HepG2 (cell line): Measurements from ENCODE around the gene SAE1. TPM values are rescaled to one million over a fixed set of nuclear protein-coding genes. Genes with fewer than 3 reads are reported as not detected.

Source experiments
- ARNT2 ChIP-seq: sonication (generic); formaldehyde crosslinking; IDR thresholded peaks from 2 replicates; pipeline ENCODE4 v1.8.0; 2022; ENCODE audit warnings: mild to moderate bottlenecking, low read depth, missing genetic modification reagents, moderate library complexity
- ATRX ChIP-seq: sonication (generic); formaldehyde crosslinking; IDR thresholded peaks from 2 replicates; pipeline ENCODE4 v1.4.0; 2020; ENCODE audit warnings: missing genetic modification reagents, borderline replicate concordance
- BRCA1 ChIP-seq: sonication (generic); formaldehyde crosslinking; IDR thresholded peaks from 2 replicates; pipeline ENCODE4 v1.4.0; 2020; ENCODE audit warnings: missing genetic modification reagents
- ELF1 ChIP-seq: sonication (generic); formaldehyde crosslinking; IDR thresholded peaks from 2 replicates; pipeline ENCODE4 v1.4.0; 2020; ENCODE audit warnings: missing genetic modification reagents
- EZH2 ChIP-seq: conservative IDR thresholded peaks from 2 replicates; pipeline ENCODE4 v1.6.1; 2012; ENCODE audit warnings: mild to moderate bottlenecking, low read depth, low read length, moderate library complexity
- HDAC2 ChIP-seq: sonication (generic); formaldehyde crosslinking; IDR thresholded peaks from 2 replicates; pipeline ENCODE4 v1.4.0; 2020; ENCODE audit warnings: missing genetic modification reagents
- HHEX ChIP-seq: IDR thresholded peaks from 2 replicates; pipeline ENCODE4 v1.6.1; 2016; ENCODE audit warnings: control low read depth
- MIXL1 ChIP-seq: IDR thresholded peaks from 2 replicates; pipeline ENCODE4 v1.6.1; 2016
- NFIC ChIP-seq: IDR thresholded peaks from 2 replicates; pipeline ENCODE4 v1.6.1; 2012; ENCODE audit warnings: mild to moderate bottlenecking, low read length, inconsistent platforms
- NKX3-1 ChIP-seq: sonication (generic); formaldehyde crosslinking; IDR thresholded peaks from 2 replicates; pipeline ENCODE4 v1.5.0; 2020; ENCODE audit warnings: missing genetic modification reagents
- PAF1 ChIP-seq: IDR thresholded peaks from 2 replicates; pipeline ENCODE4 v1.6.1; 2016; ENCODE audit warnings: missing genetic modification reagents, missing compliant biosample characterization
- PAX8 ChIP-seq: sonication (generic); formaldehyde crosslinking; IDR thresholded peaks from 2 replicates; pipeline ENCODE4 v1.8.0; 2022; ENCODE audit warnings: mild to moderate bottlenecking, missing genetic modification reagents, borderline replicate concordance
- PRMT3 ChIP-seq: sonication (generic); formaldehyde crosslinking; IDR thresholded peaks from 2 replicates; pipeline ENCODE4 v1.8.1; 2022; ENCODE audit warnings: low read depth, mild to moderate bottlenecking, moderate library complexity, missing genetic modification reagents, borderline replicate concordance
- RARG ChIP-seq: sonication (generic); formaldehyde crosslinking; IDR thresholded peaks from 2 replicates; pipeline ENCODE4 v1.4.0; 2020; ENCODE audit warnings: low read depth, mild to moderate bottlenecking, missing genetic modification reagents
- SCMH1 ChIP-seq: sonication (generic); formaldehyde crosslinking; IDR thresholded peaks from 2 replicates; pipeline ENCODE4 v1.9.0; 2021; ENCODE audit warnings: missing genetic modification reagents, mild to moderate bottlenecking, borderline replicate concordance
- SIN3A ChIP-seq: IDR thresholded peaks from 2 replicates; pipeline ENCODE4 v1.6.1; 2011; ENCODE audit warnings: low read depth, mild to moderate bottlenecking, control low read depth, low read length, borderline replicate concordance
- SMYD3 ChIP-seq: sonication (generic); formaldehyde crosslinking; IDR thresholded peaks from 2 replicates; pipeline ENCODE4 v1.8.1; 2023; ENCODE audit warnings: mild to moderate bottlenecking, missing genetic modification reagents
- SNAPC2 ChIP-seq: sonication (generic); formaldehyde crosslinking; IDR thresholded peaks from 2 replicates; pipeline ENCODE4 v1.8.1; 2022; ENCODE audit warnings: mild to moderate bottlenecking, missing genetic modification reagents
- TAF15 ChIP-seq: fragments of 200-400 bp; formaldehyde crosslinking; IDR thresholded peaks from one replicate; pipeline ENCODE4 v1.6.1; 2018; ENCODE audit warnings: mild to moderate bottlenecking, low read depth, low read length; ENCODE audit not compliant: poor library complexity, severe bottlenecking
- TP53 ChIP-seq: sonication (generic); formaldehyde crosslinking; conservative IDR thresholded peaks from 2 replicates; pipeline ENCODE4 v1.4.0; 2020; ENCODE audit warnings: missing genetic modification reagents
- ZBTB34 ChIP-seq: sonication (generic); formaldehyde crosslinking; IDR thresholded peaks from 2 replicates; pipeline ENCODE4 v1.8.0; 2022; ENCODE audit warnings: mild to moderate bottlenecking, missing genetic modification reagents
- ZFP37 ChIP-seq: sonication (generic); formaldehyde crosslinking; IDR thresholded peaks from 2 replicates; pipeline ENCODE4 v1.4.0; 2020; ENCODE audit warnings: missing genetic modification reagents, borderline replicate concordance
- ZFX ChIP-seq: sonication (generic); formaldehyde crosslinking; IDR thresholded peaks from 2 replicates; pipeline ENCODE4 v1.4.0; 2020; ENCODE audit warnings: mild to moderate bottlenecking, low read depth, missing genetic modification reagents, moderate library complexity
- ZKSCAN1 ChIP-seq: fragments of 150-350 bp; IDR thresholded peaks from 2 replicates; pipeline ENCODE4 v1.6.1; 2014; ENCODE audit warnings: low read length
- ZNF20 ChIP-seq: sonication (generic); formaldehyde crosslinking; IDR thresholded peaks from 2 replicates; pipeline ENCODE4 v1.4.0; 2020; ENCODE audit warnings: mild to moderate bottlenecking, moderate library complexity, missing genetic modification reagents
- ZNF207 ChIP-seq: fragments of 450-650 bp; IDR thresholded peaks from 2 replicates; pipeline ENCODE4 v1.6.1; 2016; ENCODE audit warnings: antibody characterized with exemption, borderline replicate concordance
- ZNF414 ChIP-seq: sonication (generic); formaldehyde crosslinking; IDR thresholded peaks from 2 replicates; pipeline ENCODE4 v1.5.0; 2020; ENCODE audit warnings: missing genetic modification reagents
- ZNF44 ChIP-seq: sonication (generic); formaldehyde crosslinking; IDR thresholded peaks from 2 replicates; pipeline ENCODE4 v1.5.1; 2020; ENCODE audit warnings: mild to moderate bottlenecking, missing genetic modification reagents
- ZNF549 ChIP-seq: sonication (generic); formaldehyde crosslinking; IDR thresholded peaks from 2 replicates; pipeline ENCODE4 v1.5.0; 2020; ENCODE audit warnings: missing genetic modification reagents
- ZNF564 ChIP-seq: sonication (generic); formaldehyde crosslinking; IDR thresholded peaks from 2 replicates; pipeline ENCODE4 v1.8.1; 2023; ENCODE audit warnings: mild to moderate bottlenecking, missing genetic modification reagents
- ZSCAN12 ChIP-seq: sonication (generic); formaldehyde crosslinking; IDR thresholded peaks from 2 replicates; pipeline ENCODE4 v1.9.0; 2021; ENCODE audit warnings: mild to moderate bottlenecking, missing genetic modification reagents
- polyA plus RNA-seq, 8 experiments: library from polyadenylated mRNA; depleted of rRNA in 3 of 8; stranded (reverse) in 7 of 8; unstranded in 1 of 8; fragments of >200 nt; fragmentation: Illumina TruSeq in 4 of 8; extraction: Trizol in 4 of 8; gene quantifications; 2 replicates each; pipeline versions ENCODE4 v1.2.1 to v1.2.3, GENCODE V29; 2011 to 2016; ENCODE audit warnings: low read depth in 4 of 8, missing spikeins in 1 of 8, mixed read lengths in 1 of 8; ENCODE audit not compliant: insufficient read depth in 1 of 8
- total RNA-seq, 5 experiments: library from RNA; depleted of rRNA; stranded (reverse); fragments of >200 nt; fragmentation: Illumina TruSeq; extraction: Trizol; gene quantifications; 2 replicates each; pipeline ENCODE4 v1.2.3, GENCODE V29; 2016; ENCODE audit warnings: low read depth in 1 of 5

Gene SAE1
- total and polyA plus RNA-seq, 2 of the 13 experiments (the other 11 are each of a cell fraction or from before 2014, with no cell fraction given), result 87.6 to 197 TPM

- no peak for TF ChIP-seq ZBTB34 (CRISPR knock-in tag)
- TF ChIP-seq MIXL1 (CRISPR knock-in tag), result no peak
- 0 out of 2 replicates have a peak, but pooled peaks have one; percentile 12 for TF ChIP-seq NFIC
- TF ChIP-seq BRCA1 (CRISPR knock-in tag), result no peak
- no peak for TF ChIP-seq HHEX (CRISPR knock-in tag)
- TF ChIP-seq ZNF414 (CRISPR knock-in tag), result no peak
- no peak for TF ChIP-seq RARG
- no peak for TF ChIP-seq EZH2
- TF ChIP-seq ATRX (CRISPR knock-in tag), result no peak
- TF ChIP-seq ZKSCAN1, result no peak
- TF ChIP-seq SIN3A, result no peak; the same call in 1 of the 2 replicates
- 0 out of 2 replicates have a peak, but pooled peaks have one; percentile 48 for TF ChIP-seq ARNT2 (CRISPR knock-in tag)
- TF ChIP-seq HDAC2 (CRISPR knock-in tag), result no peak
- TF ChIP-seq ZSCAN12, result no peak
- no peak for TF ChIP-seq ZNF207
- TF ChIP-seq SMYD3 (CRISPR knock-in tag), result peak; percentile 22; the same call in 1 of the 2 replicates
- TF ChIP-seq PAF1 (CRISPR knock-in tag), result no peak
- no peak for TF ChIP-seq ZFP37 (CRISPR knock-in tag)
- no peak for TF ChIP-seq ZNF20 (CRISPR knock-in tag)
- TF ChIP-seq ZFX (CRISPR knock-in tag), result no peak
- TF ChIP-seq ELF1 (CRISPR knock-in tag), result no peak
- no peak for TF ChIP-seq PRMT3 (CRISPR knock-in tag)
- no peak for TF ChIP-seq TAF15
- TF ChIP-seq TP53 (CRISPR knock-in tag), result no peak
- TF ChIP-seq SCMH1, result no peak
- TF ChIP-seq ZNF44 (CRISPR knock-in tag), result no peak
- TF ChIP-seq NKX3-1 (CRISPR knock-in tag), result no peak
- TF ChIP-seq ZNF549, result no peak
- TF ChIP-seq ZNF564 (CRISPR knock-in tag), result peak; percentile 13; the same call in 1 of the 2 replicates
- no peak for TF ChIP-seq PAX8 (CRISPR knock-in tag)
- TF ChIP-seq SNAPC2 (CRISPR knock-in tag), result no peak
Observed at GRCh38 chr19:47113850-47114651, 16.6 kb upstream of the SAE1 start (continued).
